Measurements from ENCODE around the gene FXYD7. TPM values are rescaled to one million over a fixed set of nuclear protein-coding genes. Genes with fewer than 3 reads are reported as not detected.

The FXYD7 gene
- total and polyA plus RNA-seq, 2 of the 13 experiments (the other 11 are each of a cell fraction or from before 2014, with no cell fraction given): 0.55 TPM; not detected in 1

DNA sequence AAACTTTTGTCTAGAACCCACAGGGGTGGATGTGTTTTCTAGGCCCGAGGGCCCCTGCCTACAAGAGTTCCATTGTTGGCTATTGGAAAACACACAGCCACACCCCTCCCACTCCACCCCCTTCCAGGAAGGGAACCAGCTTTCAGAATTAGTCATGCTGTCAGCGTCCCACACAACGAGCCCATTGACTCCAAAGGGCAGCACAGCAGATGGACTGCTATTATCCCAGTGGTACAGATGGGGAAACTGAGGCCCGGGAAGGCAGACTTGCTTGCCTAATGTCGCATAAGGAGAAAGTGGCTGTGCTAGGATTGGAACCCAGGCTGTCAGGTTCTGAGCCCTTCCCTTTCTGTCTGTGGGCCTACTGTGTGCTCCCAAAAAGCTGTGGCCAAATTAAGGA lies 35.5 kb upstream of the FXYD7 start (continued):
- TF ChIP-seq, protein P1, sequence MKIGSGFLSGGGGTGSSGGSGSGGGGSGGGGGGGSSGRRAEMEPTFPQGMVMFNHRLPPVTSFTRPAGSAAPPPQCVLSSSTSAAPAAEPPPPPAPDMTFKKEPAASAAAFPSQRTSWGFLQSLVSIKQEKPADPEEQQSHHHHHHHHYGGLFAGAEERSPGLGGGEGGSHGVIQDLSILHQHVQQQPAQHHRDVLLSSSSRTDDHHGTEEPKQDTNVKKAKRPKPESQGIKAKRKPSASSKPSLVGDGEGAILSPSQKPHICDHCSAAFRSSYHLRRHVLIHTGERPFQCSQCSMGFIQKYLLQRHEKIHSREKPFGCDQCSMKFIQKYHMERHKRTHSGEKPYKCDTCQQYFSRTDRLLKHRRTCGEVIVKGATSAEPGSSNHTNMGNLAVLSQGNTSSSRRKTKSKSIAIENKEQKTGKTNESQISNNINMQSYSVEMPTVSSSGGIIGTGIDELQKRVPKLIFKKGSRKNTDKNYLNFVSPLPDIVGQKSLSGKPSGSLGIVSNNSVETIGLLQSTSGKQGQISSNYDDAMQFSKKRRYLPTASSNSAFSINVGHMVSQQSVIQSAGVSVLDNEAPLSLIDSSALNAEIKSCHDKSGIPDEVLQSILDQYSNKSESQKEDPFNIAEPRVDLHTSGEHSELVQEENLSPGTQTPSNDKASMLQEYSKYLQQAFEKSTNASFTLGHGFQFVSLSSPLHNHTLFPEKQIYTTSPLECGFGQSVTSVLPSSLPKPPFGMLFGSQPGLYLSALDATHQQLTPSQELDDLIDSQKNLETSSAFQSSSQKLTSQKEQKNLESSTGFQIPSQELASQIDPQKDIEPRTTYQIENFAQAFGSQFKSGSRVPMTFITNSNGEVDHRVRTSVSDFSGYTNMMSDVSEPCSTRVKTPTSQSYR (CRISPR knock-in tag; IDR thresholded peaks at IDR 0.05; ENCODE audit: borderline replicate concordance): peak; percentile 59; the same call in 1 of the 2 replicates
- TF ChIP-seq ZNF512 (CRISPR knock-in tag; IDR thresholded peaks at IDR 0.05): no peak
- peak; percentile 27; the same call in 1 of the 2 replicates for TF ChIP-seq ZNF580 (CRISPR knock-in tag; IDR thresholded peaks at IDR 0.05; ENCODE audit: borderline replicate concordance, low read depth)
- TF ChIP-seq ZNF331 (CRISPR knock-in tag; IDR thresholded peaks at IDR 0.05): 0 out of 2 replicates have a peak, but pooled peaks have one; percentile 35
- TF ChIP-seq RARA (CRISPR knock-in tag; IDR thresholded peaks at IDR 0.05): peak; percentile 49
- TF ChIP-seq, protein P2, sequence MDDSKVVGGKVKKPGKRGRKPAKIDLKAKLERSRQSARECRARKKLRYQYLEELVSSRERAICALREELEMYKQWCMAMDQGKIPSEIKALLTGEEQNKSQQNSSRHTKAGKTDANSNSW (CRISPR knock-in tag; IDR thresholded peaks at IDR 0.05; ENCODE audit: borderline replicate concordance): no peak
- TF ChIP-seq GATAD2A (CRISPR knock-in tag; IDR thresholded peaks at IDR 0.05): peak; percentile 57
- TF ChIP-seq NCOA2 (CRISPR knock-in tag; IDR thresholded peaks at IDR 0.05): peak; percentile 61
- TF ChIP-seq EP300 (IDR thresholded peaks at IDR 0.05; ENCODE audit: low read depth in 2 of 2, low read length in 2 of 2): peak in 1 of 2 experiments; percentile 70; a peak in 2 of 4 replicates
- TF ChIP-seq EP300 (CRISPR knock-in tag; IDR thresholded peaks at IDR 0.05; ENCODE audit: borderline replicate concordance): peak; percentile 69; the same call in 1 of the 2 replicates
- 0 out of 2 replicates have a peak, but pooled peaks have one; percentile 65 for TF ChIP-seq ZNF3 (CRISPR knock-in tag; IDR thresholded peaks at IDR 0.05)
- no peak for TF ChIP-seq NKX3-1 (CRISPR knock-in tag; IDR thresholded peaks at IDR 0.05)

Data from HepG2 (cell line).